C4-2B (cell line): ENCODE measurements around the gene ACOXL.

Experiments used
- ZFX ChIP-seq: fragments of 450-650 bp; IDR thresholded peaks from 2 replicates; pipeline ENCODE4 v1.6.1; 2017
- TF ChIP-seq, protein P1 (sequence below): fragments of 450-650 bp; conservative IDR thresholded peaks from 2 replicates; pipeline ENCODE4 v1.5.1; 2017; ENCODE audit warnings: mild to moderate bottlenecking

GRCh38 chr2:111123751-111124150 is 391.4 kb downstream of the ACOXL start:
- TF ChIP-seq, protein P1, sequence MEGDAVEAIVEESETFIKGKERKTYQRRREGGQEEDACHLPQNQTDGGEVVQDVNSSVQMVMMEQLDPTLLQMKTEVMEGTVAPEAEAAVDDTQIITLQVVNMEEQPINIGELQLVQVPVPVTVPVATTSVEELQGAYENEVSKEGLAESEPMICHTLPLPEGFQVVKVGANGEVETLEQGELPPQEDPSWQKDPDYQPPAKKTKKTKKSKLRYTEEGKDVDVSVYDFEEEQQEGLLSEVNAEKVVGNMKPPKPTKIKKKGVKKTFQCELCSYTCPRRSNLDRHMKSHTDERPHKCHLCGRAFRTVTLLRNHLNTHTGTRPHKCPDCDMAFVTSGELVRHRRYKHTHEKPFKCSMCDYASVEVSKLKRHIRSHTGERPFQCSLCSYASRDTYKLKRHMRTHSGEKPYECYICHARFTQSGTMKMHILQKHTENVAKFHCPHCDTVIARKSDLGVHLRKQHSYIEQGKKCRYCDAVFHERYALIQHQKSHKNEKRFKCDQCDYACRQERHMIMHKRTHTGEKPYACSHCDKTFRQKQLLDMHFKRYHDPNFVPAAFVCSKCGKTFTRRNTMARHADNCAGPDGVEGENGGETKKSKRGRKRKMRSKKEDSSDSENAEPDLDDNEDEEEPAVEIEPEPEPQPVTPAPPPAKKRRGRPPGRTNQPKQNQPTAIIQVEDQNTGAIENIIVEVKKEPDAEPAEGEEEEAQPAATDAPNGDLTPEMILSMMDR, result no peak
- TF ChIP-seq ZFX, result no peak
